MCF 10A (cell line): ENCODE results near the gene UBR4. TPM values are rescaled to one million over a fixed set of nuclear protein-coding genes. Genes with fewer than 3 reads are reported as not detected.

Source experiments
- BruUV-seq: library from RNA; stranded (reverse); fragments of 400-500 nt; replicated peaks from 2 replicates; lab custom pipeline; 2021; lab: Mats Ljungman, UMichigan
- CTCF ChIA-PET: fragments of 300-600 bp; sonication (Branson Sonifier 250); formaldehyde crosslinking; extraction: SDS; loops from one replicate; lab custom pipeline; 2021; ENCODE audit warnings: antibody characterized with exemption, inconsistent platforms; lab: Yijun Ruan, JAX
- POLR2A ChIA-PET: fragments of 300-600, 350-650 bp; sonication (Branson Sonifier 250); formaldehyde crosslinking; extraction: SDS; loops from one replicate; lab custom pipeline; 2020; ENCODE audit warnings: antibody characterized with exemption, inconsistent platforms; lab: Yijun Ruan, JAX
- DNase-seq: peaks from one replicate; pipeline ENCODE4 v3.0.0-alpha.2; 2018; ENCODE audit not compliant: unreplicated experiment
- H3K27ac Mint-ChIP-seq: one replicate; pipeline ENCODE4 v1.8.0; 2022; ENCODE audit warnings: mild to moderate bottlenecking, low read depth, mixed read lengths; ENCODE audit not compliant: unreplicated experiment
- H3K27me3 Mint-ChIP-seq: one replicate; pipeline ENCODE4 v1.8.0; 2022; ENCODE audit warnings: mixed read lengths; ENCODE audit not compliant: insufficient read depth, unreplicated experiment
- H3K36me3 Mint-ChIP-seq: one replicate; pipeline ENCODE4 v1.8.0; 2022; ENCODE audit warnings: mild to moderate bottlenecking, moderate library complexity, mixed read lengths; ENCODE audit not compliant: insufficient read depth, unreplicated experiment
- H3K4me1 Mint-ChIP-seq: one replicate; pipeline ENCODE4 v1.8.0; 2022; ENCODE audit warnings: mixed read lengths; ENCODE audit not compliant: insufficient read depth, unreplicated experiment
- H3K4me3 Mint-ChIP-seq: one replicate; pipeline ENCODE4 v1.8.0; 2022; ENCODE audit warnings: mild to moderate bottlenecking, moderate library complexity, mixed read lengths; ENCODE audit not compliant: unreplicated experiment
- H3K9me3 Mint-ChIP-seq: one replicate; pipeline ENCODE4 v1.8.0; 2022; ENCODE audit warnings: mixed read lengths; ENCODE audit not compliant: unreplicated experiment
- intact Hi-C: fragments of 100-400 bp; cut with micrococcal nuclease; formaldehyde crosslinking; loops from 2 replicates; pipeline ENCODE4 v1.14.1; 2022
- total RNA-seq: library from RNA; stranded (reverse); gene quantifications from 2 replicates; pipeline ENCODE4 v1.2.3, GENCODE V29; 2022
- TF ChIP-seq, protein P1 (sequence below): fragments of 200-600 bp; IDR thresholded peaks from one replicate; pipeline ENCODE4 v1.8.0; 2022; ENCODE audit warnings: antibody characterized with exemption, mild to moderate bottlenecking; ENCODE audit not compliant: unreplicated experiment

Gene UBR4
- total RNA-seq, 1 experiment from 2014 or later, result 154 TPM

DNA sequence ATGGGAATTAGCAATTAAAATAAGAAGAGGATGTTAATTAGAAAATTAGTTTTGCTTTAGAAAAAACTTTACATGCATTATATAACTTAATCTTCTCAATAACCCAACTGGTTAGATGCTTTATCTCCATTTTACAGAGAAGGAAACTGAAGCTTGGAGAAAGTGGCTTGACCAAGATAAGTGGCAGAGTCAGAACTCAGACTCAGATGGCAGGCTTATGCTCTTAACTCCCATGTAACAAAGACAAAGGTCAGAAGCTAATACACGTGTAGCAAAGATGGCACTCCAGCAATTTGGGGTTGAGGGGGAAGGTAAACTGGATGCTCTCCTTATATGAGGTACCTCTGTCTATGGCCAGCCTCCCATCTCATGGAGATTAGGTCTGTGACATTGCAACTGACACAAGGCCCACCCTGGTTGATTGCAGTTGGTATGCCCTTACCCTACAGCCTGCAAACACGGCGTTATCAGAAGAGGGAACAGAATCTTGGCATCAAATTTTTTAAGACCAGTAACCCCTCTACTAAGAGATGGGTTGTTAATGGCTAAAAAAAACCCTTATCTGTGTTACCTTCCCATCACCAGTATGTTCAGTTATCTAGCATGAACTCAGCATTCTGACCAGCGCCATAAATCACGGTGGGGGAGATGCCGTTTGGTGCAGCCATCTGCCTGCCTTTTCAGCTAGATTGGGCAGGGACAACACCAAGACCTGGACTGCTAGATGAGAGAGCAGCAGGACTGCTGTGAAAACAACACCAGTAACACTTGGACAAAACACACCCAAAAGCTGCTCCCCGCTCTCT, 97.0 kb downstream of the UBR4 start:
- Mint-ChIP-seq H3K4me1 (no peaks in the 10 kb centered on the region), H3K9me3 (no peaks in the 10 kb centered on the region), H3K36me3 (peaks cover 87% of the 10 kb centered on the region), H3K4me3 (no peak overlapping the region), H3K27me3 (no peaks in the 10 kb centered on the region), H3K27ac (no peak overlapping the region)
- intact Hi-C loops, result loop anchor here (1.0 kb wide), 1 partner anchor 206 kb away; no protein-coding TSS in a partner anchor
- TF ChIP-seq, protein P1, sequence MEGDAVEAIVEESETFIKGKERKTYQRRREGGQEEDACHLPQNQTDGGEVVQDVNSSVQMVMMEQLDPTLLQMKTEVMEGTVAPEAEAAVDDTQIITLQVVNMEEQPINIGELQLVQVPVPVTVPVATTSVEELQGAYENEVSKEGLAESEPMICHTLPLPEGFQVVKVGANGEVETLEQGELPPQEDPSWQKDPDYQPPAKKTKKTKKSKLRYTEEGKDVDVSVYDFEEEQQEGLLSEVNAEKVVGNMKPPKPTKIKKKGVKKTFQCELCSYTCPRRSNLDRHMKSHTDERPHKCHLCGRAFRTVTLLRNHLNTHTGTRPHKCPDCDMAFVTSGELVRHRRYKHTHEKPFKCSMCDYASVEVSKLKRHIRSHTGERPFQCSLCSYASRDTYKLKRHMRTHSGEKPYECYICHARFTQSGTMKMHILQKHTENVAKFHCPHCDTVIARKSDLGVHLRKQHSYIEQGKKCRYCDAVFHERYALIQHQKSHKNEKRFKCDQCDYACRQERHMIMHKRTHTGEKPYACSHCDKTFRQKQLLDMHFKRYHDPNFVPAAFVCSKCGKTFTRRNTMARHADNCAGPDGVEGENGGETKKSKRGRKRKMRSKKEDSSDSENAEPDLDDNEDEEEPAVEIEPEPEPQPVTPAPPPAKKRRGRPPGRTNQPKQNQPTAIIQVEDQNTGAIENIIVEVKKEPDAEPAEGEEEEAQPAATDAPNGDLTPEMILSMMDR, result no peak
- CTCF ChIA-PET, result interaction anchor here (0.6 to 3.1 kb wide), 11 partner anchors 9 to 229 kb away, joined by 3 to 19 read pairs (median 4); no protein-coding TSS in a partner anchor
- POLR2A ChIA-PET, result interaction anchor here (1.6 kb wide), 1 partner anchor 9 kb away, joined by 4 read pairs; no protein-coding TSS in a partner anchor
- BruUV-seq, result no TSS peak
- DNase-seq, result no peak

- no peaks in the 10 kb centered on the region for H3K4me1 Mint-ChIP-seq
- TF ChIP-seq, protein P1, result no peak
- CTCF ChIA-PET, result interaction anchor here (2.2 kb wide), 1 partner anchor 14 kb away, joined by 8 read pairs; no protein-coding TSS in a partner anchor
- DNase-seq, result no peak
- intact Hi-C loops, result no loop called here
- H3K36me3 Mint-ChIP-seq, result peaks cover 83% of the 10 kb centered on the region
- H3K27me3 Mint-ChIP-seq, result no peaks in the 10 kb centered on the region
- no peak overlapping the region for H3K27ac Mint-ChIP-seq
- no peaks in the 10 kb centered on the region for H3K9me3 Mint-ChIP-seq
- no peak overlapping the region for H3K4me3 Mint-ChIP-seq
- BruUV-seq, result no TSS peak
- POLR2A ChIA-PET, result no interaction called here
Observed at GRCh38 chr1:19110257-19110927, 99.7 kb downstream of the UBR4 start.

DNA sequence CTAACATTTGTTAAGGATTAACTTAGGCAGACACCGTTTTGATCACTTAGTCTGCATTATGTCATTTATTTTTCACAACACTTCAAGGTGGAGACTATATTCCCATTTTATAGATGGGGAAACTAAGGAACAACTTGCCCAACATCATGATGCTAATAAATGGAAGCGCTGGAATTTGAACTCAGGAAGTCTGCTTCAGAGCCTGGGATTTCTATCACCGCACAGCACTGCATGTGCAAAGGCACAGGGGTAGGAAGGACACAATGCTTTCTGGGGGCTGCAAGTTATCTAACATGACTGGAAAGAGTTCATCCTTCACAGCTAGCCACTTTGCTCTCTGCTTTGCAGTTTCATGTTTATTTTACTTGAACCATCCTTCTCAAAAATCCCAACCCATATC, 100.5 kb downstream of the UBR4 start:
- no TSS peak for BruUV-seq
- H3K36me3 Mint-ChIP-seq, result peaks cover 83% of the 10 kb centered on the region
- CTCF ChIA-PET, result interaction anchor here (0.6 to 1.2 kb wide), 5 partner anchors 12 to 233 kb away, joined by 3 to 4 read pairs (median 3); no protein-coding TSS in a partner anchor

More for the DNA sequence above, 100.5 kb downstream of the UBR4 start:
- H3K9me3 Mint-ChIP-seq, result no peaks in the 10 kb centered on the region
- H3K27ac Mint-ChIP-seq, result no peak overlapping the region
- no peak overlapping the region for H3K4me3 Mint-ChIP-seq
- TF ChIP-seq, protein P1, result no peak
- H3K27me3 Mint-ChIP-seq, result no peaks in the 10 kb centered on the region
- DNase-seq, result no peak
- H3K4me1 Mint-ChIP-seq, result no peaks in the 10 kb centered on the region
- POLR2A ChIA-PET, result interaction anchor here (0.6 kb wide), 1 partner anchor 80 kb away, joined by 3 read pairs; no protein-coding TSS in a partner anchor
- intact Hi-C loops, result no loop called here
